Adrenal gland (tissue), 5 donors: Measurements from ENCODE around the gene SCN11A.

Experiments used
- POLR2A ChIP-seq, 2 donors: fragments of 450-650 bp; IDR thresholded peaks; one replicate each; pipeline ENCODE4 v1.6.1; 2017; ENCODE audit warnings: antibody characterized with exemption in 2 of 2, mild to moderate bottlenecking in 2 of 2, moderate library complexity in 1 of 2
- TF ChIP-seq, protein P1 (sequence below), 6 experiments: fragments of 450-650 bp in 4 of 6; fragments of 200-600 bp in 2 of 6; sonication (generic) in 1 of 6; IDR thresholded peaks; 1 replicate in 5 of 6; 2 replicates in 1 of 6; pipeline versions ENCODE4 v1.5.1 to v1.8.0; 2016 to 2021; ENCODE audit warnings: antibody characterized with exemption in 6 of 6, mild to moderate bottlenecking in 2 of 6, moderate library complexity in 1 of 6
- donor health status: DM: no; HTN: no; CAD: no.

DNA sequence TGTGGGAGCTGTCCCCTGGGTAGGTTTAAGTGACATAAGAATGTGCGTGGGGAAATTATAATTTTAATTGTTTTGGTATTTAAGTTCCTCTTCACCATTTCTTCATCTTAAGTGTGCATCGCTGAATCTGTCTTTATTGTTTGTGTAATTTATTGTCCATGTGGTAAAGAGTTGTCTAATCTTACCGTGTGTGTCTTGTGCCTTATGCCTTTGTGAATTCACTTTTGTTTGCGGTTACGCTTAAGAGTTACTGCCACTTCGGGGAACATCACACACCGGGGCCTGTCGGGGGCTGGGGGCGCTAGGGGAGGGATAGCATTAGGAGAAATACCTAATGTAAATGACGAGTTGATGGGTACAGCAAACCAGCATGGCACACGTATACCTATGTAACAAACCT is 839 bp upstream of the SCN11A start:
- TF ChIP-seq, protein P1, sequence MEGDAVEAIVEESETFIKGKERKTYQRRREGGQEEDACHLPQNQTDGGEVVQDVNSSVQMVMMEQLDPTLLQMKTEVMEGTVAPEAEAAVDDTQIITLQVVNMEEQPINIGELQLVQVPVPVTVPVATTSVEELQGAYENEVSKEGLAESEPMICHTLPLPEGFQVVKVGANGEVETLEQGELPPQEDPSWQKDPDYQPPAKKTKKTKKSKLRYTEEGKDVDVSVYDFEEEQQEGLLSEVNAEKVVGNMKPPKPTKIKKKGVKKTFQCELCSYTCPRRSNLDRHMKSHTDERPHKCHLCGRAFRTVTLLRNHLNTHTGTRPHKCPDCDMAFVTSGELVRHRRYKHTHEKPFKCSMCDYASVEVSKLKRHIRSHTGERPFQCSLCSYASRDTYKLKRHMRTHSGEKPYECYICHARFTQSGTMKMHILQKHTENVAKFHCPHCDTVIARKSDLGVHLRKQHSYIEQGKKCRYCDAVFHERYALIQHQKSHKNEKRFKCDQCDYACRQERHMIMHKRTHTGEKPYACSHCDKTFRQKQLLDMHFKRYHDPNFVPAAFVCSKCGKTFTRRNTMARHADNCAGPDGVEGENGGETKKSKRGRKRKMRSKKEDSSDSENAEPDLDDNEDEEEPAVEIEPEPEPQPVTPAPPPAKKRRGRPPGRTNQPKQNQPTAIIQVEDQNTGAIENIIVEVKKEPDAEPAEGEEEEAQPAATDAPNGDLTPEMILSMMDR (IDR thresholded peaks at IDR 0.05), result no peak
- TF ChIP-seq POLR2A (IDR thresholded peaks at IDR 0.05), result no peak
